Measurements from ENCODE around the gene SULT2B1.

- TF ChIP-seq POLR2AphosphoS5 (IDR thresholded peaks at IDR 0.05; ENCODE audit: low read depth, low read length) (no peak), POLR2A (IDR thresholded peaks at IDR 0.05; ENCODE audit: low read depth, low read length) (no peak)
Measured at GRCh38 chr19:48507911-48508439, 44.0 kb upstream of the SULT2B1 start.
